PC-9 (cell line): ENCODE measurements around the gene MTCL3. TPM values are rescaled to one million over a fixed set of nuclear protein-coding genes. Genes with fewer than 3 reads are reported as not detected.
"Not testable (repeated sequence)": the region's sequence is repeated elsewhere in the genome, so short reads cannot be mapped to it uniquely, and the experiment has no call there.

ENCODE experiments used
- BruUV-seq: library from RNA; stranded (reverse); fragments of 400-500 nt; replicated peaks from 2 replicates; lab custom pipeline; 2021; lab: Mats Ljungman, UMichigan
- CTCF ChIA-PET: fragments of 300-600 bp; sonication (Branson Sonifier 250); formaldehyde crosslinking; loops from one replicate; lab custom pipeline; 2022; ENCODE audit warnings: antibody characterized with exemption; lab: Charles Lee
- POLR2A ChIA-PET: fragments of 300-600 bp; sonication (Branson Sonifier 250); formaldehyde crosslinking; loops from one replicate; lab custom pipeline; 2022; ENCODE audit warnings: antibody characterized with exemption; ENCODE audit not compliant: unreplicated experiment; lab: Charles Lee
- DNase-seq, 2 experiments: peaks; one replicate each; pipeline versions ENCODE4 v3.0.0 to v3.0.0-alpha.2; 2015 to 2022; ENCODE audit warnings: mixed read lengths in 1 of 2
- H2AFZ ChIP-seq: fragments of 200-600 bp; sonication (generic); 2 replicates; pipeline ENCODE4 v1.8.1; 2017; ENCODE audit warnings: antibody characterized with exemption
- H3F3A ChIP-seq: fragments of 200-600 bp; sonication (generic); 2 replicates; pipeline ENCODE4 v1.8.1; 2017; ENCODE audit warnings: antibody characterized with exemption, mild to moderate bottlenecking, low read depth; ENCODE audit not compliant: insufficient read depth
- H3K27ac ChIP-seq: fragments of 200-600 bp; sonication (generic); 2 replicates; pipeline ENCODE4 v1.6.1; 2016; ENCODE audit warnings: mixed run types
- H3K27me3 ChIP-seq: fragments of 200-600 bp; sonication (generic); 2 replicates; pipeline ENCODE4 v1.6.1; 2016; ENCODE audit warnings: low read depth, mixed run types; ENCODE audit not compliant: insufficient read depth
- H3K36me3 ChIP-seq: fragments of 200-600 bp; sonication (generic); 2 replicates; pipeline ENCODE4 v1.6.1; 2016; ENCODE audit warnings: low read depth, mixed run types
- H3K4me1 ChIP-seq: fragments of 200-600 bp; sonication (generic); replicated peaks from 2 replicates; pipeline ENCODE4 v1.6.1; 2016; ENCODE audit warnings: mixed run types; ENCODE audit not compliant: insufficient read depth
- H3K4me2 ChIP-seq: fragments of 200-600 bp; sonication (generic); 2 replicates; pipeline ENCODE4 v1.6.1; 2017; ENCODE audit warnings: mixed run types
- H3K4me3 ChIP-seq: fragments of 200-600 bp; sonication (generic); 2 replicates; pipeline ENCODE4 v1.6.1; 2016; ENCODE audit warnings: mixed run types
- H3K79me2 ChIP-seq: fragments of 200-600 bp; sonication (generic); 2 replicates; pipeline ENCODE4 v1.6.1; 2017; ENCODE audit warnings: low read depth, mixed run types
- H3K9me2 ChIP-seq: fragments of 200-600 bp; sonication (generic); 2 replicates; pipeline ENCODE4 v1.8.1; 2017; ENCODE audit warnings: mild to moderate bottlenecking; ENCODE audit not compliant: insufficient read depth
- H3K9me3 ChIP-seq: fragments of 200-600 bp; sonication (generic); 2 replicates; pipeline ENCODE4 v1.8.1; 2016; ENCODE audit warnings: low read depth; ENCODE audit not compliant: insufficient read depth
- H4K20me1 ChIP-seq: fragments of 200-600 bp; sonication (generic); 2 replicates; pipeline ENCODE4 v1.8.1; 2017; ENCODE audit not compliant: insufficient read depth
- CTCF ChIP-seq: fragments of 200-600 bp; sonication (generic); conservative IDR thresholded peaks from 2 replicates; pipeline ENCODE4 v1.6.1; 2017; ENCODE audit warnings: mixed run types, antibody characterized with exemption, mild to moderate bottlenecking, moderate library complexity
- EZH2 ChIP-seq: fragments of 200-600 bp; sonication (generic); IDR thresholded peaks from 2 replicates; pipeline ENCODE4 v1.8.0; 2017; ENCODE audit warnings: antibody characterized with exemption, low read depth
- intact Hi-C: fragments of 100-400 bp; cut with micrococcal nuclease; formaldehyde crosslinking; loops from one replicate; pipeline ENCODE4 v1.10.0; 2022; ENCODE audit not compliant: unreplicated experiment
- total RNA-seq: library from RNA; stranded (reverse); gene quantifications from 2 replicates; pipeline ENCODE4 v1.2.3, GENCODE V29; 2021

MTCL3 gene

GRCh38 chr6:127434651-127435050 lies 84.5 kb downstream of the MTCL3 start:
- TF ChIP-seq EZH2, result no peak
- Histone ChIP-seq H3K4me2 (no peak overlapping the region), H3K4me3 (no peak overlapping the region), H4K20me1 (no peaks in the 10 kb centered on the region), H3K4me1 (no peaks in the 10 kb centered on the region), H3K27ac (no peak overlapping the region), H3K36me3 (no peaks in the 10 kb centered on the region), H3F3A (no peaks in the 10 kb centered on the region), H3K9me2 (no peaks in the 10 kb centered on the region), H3K27me3 (no peaks in the 10 kb centered on the region), H3K79me2 (no peaks in the 10 kb centered on the region), H3K9me3 (no peaks in the 10 kb centered on the region), H2AFZ (no peak overlapping the region)
- POLR2A ChIA-PET, result no interaction called here
- intact Hi-C loops, result no loop called here
- no peak for DNase-seq
- BruUV-seq, result no TSS peak
- CTCF ChIA-PET, result no interaction called here

- H2AFZ ChIP-seq, H3F3A ChIP-seq, intact Hi-C loops, H3K79me2 ChIP-seq, H3K36me3 ChIP-seq, H3K4me1 ChIP-seq, H3K9me3 ChIP-seq, DNase-seq, H3K4me3 ChIP-seq, H3K27me3 ChIP-seq, POLR2A ChIA-PET, BruUV-seq, H3K27ac ChIP-seq, CTCF ChIA-PET, H3K4me2 ChIP-seq, H4K20me1 ChIP-seq, H3K9me2 ChIP-seq: not testable (repeated sequence)
Measured at GRCh38 chr6:127428562-127428961, 90.6 kb downstream of the MTCL3 start.

GRCh38 chr6:127423921-127424320 lies 95.2 kb downstream of the MTCL3 start:
- H2AFZ ChIP-seq, result no peak overlapping the region
- H3K27ac ChIP-seq, result no peak overlapping the region
- ChIA-PET CTCF (interaction anchor here (0.6 kb wide), 1 partner anchor 10 kb away, joined by 8 read pairs; no protein-coding TSS in a partner anchor), POLR2A (no interaction called here)
- no TSS peak for BruUV-seq
- DNase-seq, result no peak
- H3K4me2 ChIP-seq, result no peak overlapping the region
- no peaks in the 10 kb centered on the region for H3K79me2 ChIP-seq
- H3K9me3 ChIP-seq, result no peaks in the 10 kb centered on the region; the same call in 1 of the 2 replicates
- no peaks in the 10 kb centered on the region for H4K20me1 ChIP-seq
- no peak for TF ChIP-seq EZH2
- no peak for TF ChIP-seq CTCF
- no peaks in the 10 kb centered on the region for H3K36me3 ChIP-seq
- no peaks in the 10 kb centered on the region for H3K27me3 ChIP-seq
- no peaks in the 10 kb centered on the region for H3F3A ChIP-seq
- intact Hi-C loops, result loop anchor here (5.0 kb wide), 1 partner anchor 97 kb away; no protein-coding TSS in a partner anchor
- H3K4me1 ChIP-seq, result peaks cover 11% of the 10 kb centered on the region
- no peak overlapping the region for H3K4me3 ChIP-seq
- no peaks in the 10 kb centered on the region for H3K9me2 ChIP-seq

Other genes with a start within 250 kb of the MTCL3 start
- 50.4 and 51.4 TPM in 2 replicates for gene ECHDC1, start 175.7 kb downstream of the MTCL3 start, total RNA-seq
- not detected in 2 replicates for gene KIAA0408, start 59.9 kb downstream of the MTCL3 start, total RNA-seq
- not detected in 2 replicates for gene C6orf58, start 57.8 kb upstream of the MTCL3 start, total RNA-seq